ENCODE results near the gene NUBP1. TPM values are rescaled to one million over a fixed set of nuclear protein-coding genes. Genes with fewer than 3 reads are reported as not detected.

NUBP1 gene
- polyA plus RNA-seq, 1 donor (not counting 4 experiments of a cell fraction or from before 2014, with no cell fraction given): 22.2 TPM

DNA sequence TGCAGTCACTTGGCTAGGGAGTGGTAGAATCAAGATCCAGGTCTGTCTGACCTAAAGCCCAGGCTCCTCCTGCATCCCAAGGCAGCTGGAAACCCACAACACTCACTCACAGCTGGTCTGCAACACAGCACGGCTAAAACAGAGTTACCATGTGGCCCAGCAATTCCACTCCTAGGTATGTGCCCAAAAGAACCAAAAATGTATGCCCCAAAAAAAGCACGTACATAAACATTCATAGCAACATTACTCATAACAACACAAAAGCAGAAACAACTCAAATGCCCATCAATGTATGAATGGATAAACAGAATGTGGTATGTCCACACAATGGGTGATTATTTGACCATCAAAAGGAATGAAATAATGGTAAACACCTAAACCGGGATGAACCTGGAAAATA lies 66.1 kb downstream of the NUBP1 start:
- no peaks in the 10 kb centered on the region for H4K20me1 ChIP-seq (ENCODE audit: control insufficient read depth, extremely low read depth, insufficient read depth, low read length)
- H3K9ac ChIP-seq (ENCODE audit: control insufficient read depth, extremely low read depth, insufficient read depth, low read length): no peak overlapping the region
- no peak overlapping the region for H3K4me3 ChIP-seq (ENCODE audit: control insufficient read depth in 2 of 3, extremely low read depth in 1 of 3, insufficient read depth in 2 of 3, low read depth in 1 of 3, low read length in 3 of 3)
- FAIRE-seq: no peak
- H3K27me3 ChIP-seq (ENCODE audit: control insufficient read depth, extremely low read depth, insufficient read depth, low read length): peaks cover 2% of the 10 kb centered on the region
- TF ChIP-seq, protein P1, sequence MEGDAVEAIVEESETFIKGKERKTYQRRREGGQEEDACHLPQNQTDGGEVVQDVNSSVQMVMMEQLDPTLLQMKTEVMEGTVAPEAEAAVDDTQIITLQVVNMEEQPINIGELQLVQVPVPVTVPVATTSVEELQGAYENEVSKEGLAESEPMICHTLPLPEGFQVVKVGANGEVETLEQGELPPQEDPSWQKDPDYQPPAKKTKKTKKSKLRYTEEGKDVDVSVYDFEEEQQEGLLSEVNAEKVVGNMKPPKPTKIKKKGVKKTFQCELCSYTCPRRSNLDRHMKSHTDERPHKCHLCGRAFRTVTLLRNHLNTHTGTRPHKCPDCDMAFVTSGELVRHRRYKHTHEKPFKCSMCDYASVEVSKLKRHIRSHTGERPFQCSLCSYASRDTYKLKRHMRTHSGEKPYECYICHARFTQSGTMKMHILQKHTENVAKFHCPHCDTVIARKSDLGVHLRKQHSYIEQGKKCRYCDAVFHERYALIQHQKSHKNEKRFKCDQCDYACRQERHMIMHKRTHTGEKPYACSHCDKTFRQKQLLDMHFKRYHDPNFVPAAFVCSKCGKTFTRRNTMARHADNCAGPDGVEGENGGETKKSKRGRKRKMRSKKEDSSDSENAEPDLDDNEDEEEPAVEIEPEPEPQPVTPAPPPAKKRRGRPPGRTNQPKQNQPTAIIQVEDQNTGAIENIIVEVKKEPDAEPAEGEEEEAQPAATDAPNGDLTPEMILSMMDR (optimal IDR thresholded peaks at IDR 0.05 in 1 of 3, IDR thresholded peaks at IDR 0.05 in 1 of 3, conservative IDR thresholded peaks at IDR 0.05 in 1 of 3; ENCODE audit: extremely low read depth in 1 of 3, insufficient read depth in 2 of 3, low read length in 3 of 3): no peak
- no peak for TF ChIP-seq EZH2 (IDR thresholded peaks at IDR 0.05; ENCODE audit: low read length)
- H3K4me2 ChIP-seq (ENCODE audit: control insufficient read depth, extremely low read depth, insufficient read depth, low read depth, low read length): no peak overlapping the region
- H3K9me3 ChIP-seq (ENCODE audit: control insufficient read depth, low read depth, low read length): no peaks in the 10 kb centered on the region
- dilution Hi-C loops (cut with MboI; ENCODE audit: extremely low pct_ligation_motif_present, low sequenced_read_pairs): no loop called here
- H3K36me3 ChIP-seq (ENCODE audit: control insufficient read depth in 2 of 2, extremely low read depth in 1 of 2, insufficient read depth in 2 of 2, low read length in 2 of 2): no peaks in the 10 kb centered on the region
- H3K79me2 ChIP-seq (ENCODE audit: control insufficient read depth, insufficient read depth, low read length): no peaks in the 10 kb centered on the region
- H3K27ac ChIP-seq (ENCODE audit: control insufficient read depth, insufficient read depth, low read length): no peak overlapping the region
- no peak for DNase-seq (ENCODE audit: low read depth, low spot score)
- no peaks in the 10 kb centered on the region for H3K9me1 ChIP-seq (ENCODE audit: control insufficient read depth, extremely low read depth, insufficient read depth, low read length)
- no peaks in the 10 kb centered on the region for H3K4me1 ChIP-seq (ENCODE audit: control insufficient read depth, extremely low read depth, insufficient read depth, low read length)
- H2AFZ ChIP-seq (ENCODE audit: control insufficient read depth, low read length): no peak overlapping the region

DNA sequence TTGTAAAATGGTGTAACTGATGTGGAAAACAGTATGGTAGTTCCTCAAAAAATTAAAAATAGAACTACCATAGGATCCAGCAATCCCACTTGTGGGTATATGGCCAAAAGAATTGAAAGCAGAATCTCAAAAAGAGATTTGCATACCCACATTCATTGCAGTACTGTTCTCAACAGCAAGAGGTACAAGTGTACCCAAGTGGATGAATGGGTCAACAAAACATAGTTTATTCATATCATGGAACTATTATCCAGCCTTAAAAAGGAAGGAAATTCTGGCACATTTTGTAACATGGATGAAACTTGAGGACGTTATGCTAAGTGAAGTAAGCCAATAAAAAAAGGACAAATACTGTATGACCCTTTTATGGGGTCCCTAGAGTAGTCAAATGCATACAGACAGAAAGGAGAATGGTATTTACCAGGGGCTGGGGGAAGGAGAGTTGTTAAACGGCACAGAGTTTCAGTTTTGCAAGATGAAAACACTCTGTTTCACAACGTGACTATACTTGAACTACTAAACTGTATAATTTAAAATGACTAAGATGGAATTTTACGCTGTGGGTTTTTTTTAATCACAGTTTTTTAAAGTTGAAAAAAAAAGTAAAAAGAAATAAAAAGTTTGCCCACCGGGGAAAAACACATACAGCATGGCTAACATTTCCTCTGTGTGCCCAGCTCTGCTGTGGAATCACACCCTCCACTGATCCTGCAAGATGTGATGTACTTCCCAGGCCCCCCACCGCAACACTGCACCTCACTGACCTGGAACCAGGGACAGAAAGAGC lies 68.9 kb downstream of the NUBP1 start:
- Histone ChIP-seq H3K4me1 (ENCODE audit: control insufficient read depth, extremely low read depth, insufficient read depth, low read length) (no peaks in the 10 kb centered on the region), H3K4me2 (ENCODE audit: control insufficient read depth, extremely low read depth, insufficient read depth, low read depth, low read length) (no peak overlapping the region), H4K20me1 (ENCODE audit: control insufficient read depth, extremely low read depth, insufficient read depth, low read length) (no peaks in the 10 kb centered on the region), H3K36me3 (ENCODE audit: control insufficient read depth in 2 of 2, extremely low read depth in 1 of 2, insufficient read depth in 2 of 2, low read length in 2 of 2) (no peaks in the 10 kb centered on the region), H3K27me3 (ENCODE audit: control insufficient read depth, extremely low read depth, insufficient read depth, low read length) (peaks cover 2% of the 10 kb centered on the region), H2AFZ (ENCODE audit: control insufficient read depth, low read length) (no peak overlapping the region), H3K9me3 (ENCODE audit: control insufficient read depth, low read depth, low read length) (no peaks in the 10 kb centered on the region), H3K9me1 (ENCODE audit: control insufficient read depth, extremely low read depth, insufficient read depth, low read length) (no peaks in the 10 kb centered on the region), H3K9ac (ENCODE audit: control insufficient read depth, extremely low read depth, insufficient read depth, low read length) (no peak overlapping the region), H3K4me3 (ENCODE audit: control insufficient read depth in 2 of 3, extremely low read depth in 1 of 3, insufficient read depth in 2 of 3, low read depth in 1 of 3, low read length in 3 of 3) (no peak overlapping the region), H3K27ac (ENCODE audit: control insufficient read depth, insufficient read depth, low read length) (no peak overlapping the region), H3K79me2 (ENCODE audit: control insufficient read depth, insufficient read depth, low read length) (no peaks in the 10 kb centered on the region)
- no peak for FAIRE-seq
- dilution Hi-C loops (cut with MboI; ENCODE audit: extremely low pct_ligation_motif_present, low sequenced_read_pairs): no loop called here
- DNase-seq (ENCODE audit: low read depth, low spot score): no peak
- TF ChIP-seq, protein P1 (optimal IDR thresholded peaks at IDR 0.05 in 1 of 3, IDR thresholded peaks at IDR 0.05 in 1 of 3, conservative IDR thresholded peaks at IDR 0.05 in 1 of 3; ENCODE audit: extremely low read depth in 1 of 3, insufficient read depth in 2 of 3, low read length in 3 of 3): no peak
- no peak for TF ChIP-seq EZH2 (IDR thresholded peaks at IDR 0.05; ENCODE audit: low read length)
